ENCODE results near the gene MUL1.

Gene MUL1

DNA sequence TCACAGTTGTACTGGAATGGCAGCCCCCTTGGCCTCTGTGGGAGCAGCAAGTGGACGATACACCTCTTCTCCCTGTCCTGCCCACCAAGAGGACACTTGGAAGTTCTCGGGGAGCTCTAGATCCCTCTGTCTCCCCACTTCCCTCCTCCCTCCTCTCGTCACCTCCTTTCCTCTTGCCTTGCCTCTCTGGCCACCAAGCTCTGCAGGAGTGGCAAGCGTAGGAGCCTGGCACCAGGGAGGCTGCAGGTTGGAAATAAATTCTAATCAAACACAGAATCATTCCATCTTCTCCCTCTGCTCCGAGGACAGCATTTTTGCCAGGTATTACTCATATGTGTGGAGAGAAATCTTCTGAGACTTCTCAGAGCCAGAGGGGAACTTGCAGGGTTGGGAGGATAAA is 42.8 kb downstream of the MUL1 start:
- DNase-seq = no peak

DNA sequence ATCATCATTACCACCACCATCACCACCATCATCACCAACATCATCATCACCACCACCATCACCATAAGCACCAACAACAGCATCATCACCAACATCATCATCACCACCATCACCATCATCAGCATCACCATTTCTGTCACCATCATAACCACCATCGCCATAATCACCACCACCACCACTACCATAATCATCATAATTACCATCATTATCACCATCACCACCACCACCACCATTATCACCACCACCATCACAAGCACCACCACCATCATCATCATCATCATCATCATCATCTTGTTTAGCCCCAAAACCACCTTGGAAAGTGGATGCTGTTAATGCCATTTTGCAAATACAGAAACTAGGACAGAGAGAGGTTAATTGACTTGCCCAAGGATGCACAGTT is 44.4 kb downstream of the MUL1 start:
- no peak for DNase-seq

GRCh38 chr1:20462397-20462796 is 45.6 kb downstream of the MUL1 start:
- DNase-seq = no peak

GRCh38 chr1:20458717-20459116 is 49.2 kb downstream of the MUL1 start:
- DNase-seq = no peak

DNA sequence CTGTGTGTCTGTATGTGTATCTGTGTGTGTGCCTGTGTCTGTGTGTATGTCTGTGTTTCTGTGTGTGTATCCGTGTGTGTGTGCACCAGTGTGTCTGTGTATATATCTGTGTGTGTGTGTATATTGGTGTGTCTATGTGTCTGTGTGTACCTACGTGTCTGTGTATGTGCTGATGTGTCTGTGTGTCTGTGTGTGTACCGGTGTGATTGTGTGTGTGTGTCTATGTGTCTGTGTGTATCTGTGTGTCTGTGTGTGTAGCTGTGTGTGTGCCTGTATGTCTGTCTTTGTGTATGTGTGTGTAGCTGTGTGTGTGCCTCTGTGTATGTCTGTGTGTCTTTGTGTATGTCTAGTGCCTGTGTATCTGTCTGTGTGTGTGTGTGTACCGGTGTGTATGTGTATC is 53.9 kb downstream of the MUL1 start:
- DNase-seq = no peak

GRCh38 chr1:20449735-20450311 is 58.1 kb downstream of the MUL1 start:
- no peak for DNase-seq

All from NCI-H1436 (cell line).